GM19438 (cell line): Measurements from ENCODE around the gene ARHGEF39.

ENCODE experiments used
- ATAC-seq: cut with Tn5 transposase; IDR thresholded peaks from one replicate; pipeline ENCODE4 v1.9.1; 2021; ENCODE audit warnings: low read depth; ENCODE audit not compliant: unreplicated experiment

ARHGEF39 gene

DNA sequence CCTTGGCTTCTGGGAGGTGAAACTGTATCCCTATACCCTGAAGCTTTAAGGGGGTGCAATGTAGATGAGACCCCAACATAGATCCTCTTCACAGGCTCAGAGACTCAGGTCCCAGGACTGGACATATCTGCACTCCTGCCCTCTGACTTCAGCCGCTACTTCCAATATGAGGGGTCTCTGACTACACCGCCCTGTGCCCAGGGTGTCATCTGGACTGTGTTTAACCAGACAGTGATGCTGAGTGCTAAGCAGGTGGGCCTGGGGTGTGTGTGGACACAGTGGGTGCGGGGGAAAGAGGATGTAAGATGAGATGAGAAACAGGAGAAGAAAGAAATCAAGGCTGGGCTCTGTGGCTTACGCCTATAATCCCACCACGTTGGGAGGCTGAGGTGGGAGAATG, 14.1 kb upstream of the ARHGEF39 start:
- no peak for ATAC-seq

DNA sequence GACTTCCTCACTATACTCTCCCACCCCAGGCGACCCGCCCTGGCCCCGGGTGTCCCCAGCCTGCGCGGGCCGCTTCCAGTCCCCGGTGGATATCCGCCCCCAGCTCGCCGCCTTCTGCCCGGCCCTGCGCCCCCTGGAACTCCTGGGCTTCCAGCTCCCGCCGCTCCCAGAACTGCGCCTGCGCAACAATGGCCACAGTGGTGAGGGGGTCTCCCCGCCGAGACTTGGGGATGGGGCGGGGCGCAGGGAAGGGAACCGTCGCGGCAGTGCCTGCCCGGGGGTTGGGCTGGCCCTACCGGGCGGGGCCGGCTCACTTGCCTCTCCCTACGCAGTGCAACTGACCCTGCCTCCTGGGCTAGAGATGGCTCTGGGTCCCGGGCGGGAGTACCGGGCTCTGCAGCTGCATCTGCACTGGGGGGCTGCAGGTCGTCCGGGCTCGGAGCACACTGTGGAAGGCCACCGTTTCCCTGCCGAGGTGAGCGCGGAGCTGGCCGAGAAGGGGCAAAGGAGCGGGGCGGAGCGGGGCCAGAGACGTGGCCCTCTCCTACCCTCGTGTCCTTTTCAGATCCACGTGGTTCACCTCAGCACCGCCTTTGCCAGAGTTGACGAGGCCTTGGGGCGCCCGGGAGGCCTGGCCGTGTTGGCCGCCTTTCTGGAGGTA, 10.9 kb upstream of the ARHGEF39 start:
- ATAC-seq: no peak

DNA sequence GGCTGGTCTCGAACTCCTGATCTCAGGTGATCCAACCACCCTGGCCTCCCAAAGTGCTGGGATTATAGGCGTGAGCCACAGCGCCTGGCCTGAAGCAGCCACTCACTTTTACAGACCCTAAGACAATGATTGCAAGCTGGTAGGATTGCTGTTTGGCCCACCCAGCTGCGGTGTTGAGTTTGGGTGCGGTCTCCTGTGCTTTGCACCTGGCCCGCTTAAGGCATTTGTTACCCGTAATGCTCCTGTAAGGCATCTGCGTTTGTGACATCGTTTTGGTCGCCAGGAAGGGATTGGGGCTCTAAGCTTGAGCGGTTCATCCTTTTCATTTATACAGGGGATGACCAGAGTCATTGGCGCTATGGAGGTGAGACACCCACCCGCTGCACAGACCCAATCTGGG, 10.2 kb upstream of the ARHGEF39 start:
- no peak for ATAC-seq

DNA sequence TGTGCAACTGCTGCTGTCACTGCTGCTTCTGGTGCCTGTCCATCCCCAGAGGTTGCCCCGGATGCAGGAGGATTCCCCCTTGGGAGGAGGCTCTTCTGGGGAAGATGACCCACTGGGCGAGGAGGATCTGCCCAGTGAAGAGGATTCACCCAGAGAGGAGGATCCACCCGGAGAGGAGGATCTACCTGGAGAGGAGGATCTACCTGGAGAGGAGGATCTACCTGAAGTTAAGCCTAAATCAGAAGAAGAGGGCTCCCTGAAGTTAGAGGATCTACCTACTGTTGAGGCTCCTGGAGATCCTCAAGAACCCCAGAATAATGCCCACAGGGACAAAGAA, 9.0 kb upstream of the ARHGEF39 start:
- no peak for ATAC-seq

DNA sequence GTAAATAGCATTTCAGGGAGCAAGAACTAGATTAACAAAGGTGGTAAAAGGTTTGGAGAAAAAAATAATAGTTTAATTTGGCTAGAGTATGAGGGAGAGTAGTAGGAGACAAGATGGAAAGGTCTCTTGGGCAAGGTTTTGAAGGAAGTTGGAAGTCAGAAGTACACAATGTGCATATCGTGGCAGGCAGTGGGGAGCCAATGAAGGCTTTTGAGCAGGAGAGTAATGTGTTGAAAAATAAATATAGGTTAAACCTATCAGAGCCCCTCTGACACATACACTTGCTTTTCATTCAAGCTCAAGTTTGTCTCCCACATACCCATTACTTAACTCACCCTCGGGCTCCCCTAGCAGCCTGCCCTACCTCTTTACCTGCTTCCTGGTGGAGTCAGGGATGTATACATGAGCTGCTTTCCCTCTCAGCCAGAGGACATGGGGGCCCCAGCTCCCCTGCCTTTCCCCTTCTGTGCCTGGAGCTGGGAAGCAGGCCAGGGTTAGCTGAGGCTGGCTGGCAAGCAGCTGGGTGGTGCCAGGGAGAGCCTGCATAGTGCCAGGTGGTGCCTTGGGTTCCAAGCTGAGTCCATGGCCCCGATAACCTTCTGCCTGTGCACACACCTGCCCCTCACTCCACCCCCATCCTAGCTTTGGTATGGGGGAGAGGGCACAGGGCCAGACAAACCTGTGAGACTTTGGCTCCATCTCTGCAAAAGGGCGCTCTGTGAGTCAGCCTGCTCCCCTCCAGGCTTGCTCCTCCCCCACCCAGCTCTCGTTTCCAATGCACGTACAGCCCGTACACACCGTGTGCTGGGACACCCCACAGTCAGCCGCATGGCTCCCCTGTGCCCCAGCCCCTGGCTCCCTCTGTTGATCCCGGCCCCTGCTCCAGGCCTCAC, 8.4 kb upstream of the ARHGEF39 start, which contains the start of gene CA9:
Gene CA9 (plus strand): TSS at position 797 of the 893 bp plus-strand sequence. CDS start 32 bp downstream, at position 829.
- no peak for ATAC-seq

DNA sequence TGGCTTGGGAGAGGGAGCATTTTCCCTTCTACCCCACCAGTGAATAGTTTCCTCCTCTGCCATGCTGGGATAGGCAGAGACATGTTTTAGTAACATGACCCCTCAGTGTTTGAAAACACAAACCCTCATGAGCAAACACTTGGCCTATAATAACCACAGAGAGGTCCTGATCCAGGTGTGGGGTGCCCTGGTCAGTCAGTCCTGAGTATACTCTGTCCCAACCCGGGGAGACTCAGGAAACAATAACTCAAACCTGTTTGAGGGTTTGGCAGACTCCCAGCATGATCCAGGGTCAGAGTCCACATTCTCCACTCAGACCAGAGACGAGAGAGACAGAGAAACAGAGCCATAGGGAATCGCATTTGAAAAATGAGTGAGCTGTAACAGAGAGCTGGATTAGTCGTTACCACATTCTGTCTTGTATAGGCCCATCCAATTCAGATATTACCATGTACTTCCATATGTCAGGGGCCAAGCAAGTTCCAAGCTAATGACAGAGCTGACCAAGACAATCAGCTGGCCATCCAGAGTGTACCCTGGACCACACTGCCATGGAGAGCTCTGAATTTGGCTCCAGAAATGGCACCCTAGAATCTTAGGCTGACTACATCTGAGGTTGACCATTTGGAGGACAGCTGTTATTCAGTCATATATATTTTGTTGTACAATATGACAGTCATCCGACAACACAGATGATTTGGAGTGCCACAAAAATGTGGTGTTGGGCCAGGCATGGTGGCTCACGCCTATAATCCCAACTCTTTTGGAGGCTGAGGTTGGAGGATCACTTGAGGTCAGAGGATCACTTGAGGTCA, 4.5 kb upstream of the ARHGEF39 start:
- no peak for ATAC-seq

DNA sequence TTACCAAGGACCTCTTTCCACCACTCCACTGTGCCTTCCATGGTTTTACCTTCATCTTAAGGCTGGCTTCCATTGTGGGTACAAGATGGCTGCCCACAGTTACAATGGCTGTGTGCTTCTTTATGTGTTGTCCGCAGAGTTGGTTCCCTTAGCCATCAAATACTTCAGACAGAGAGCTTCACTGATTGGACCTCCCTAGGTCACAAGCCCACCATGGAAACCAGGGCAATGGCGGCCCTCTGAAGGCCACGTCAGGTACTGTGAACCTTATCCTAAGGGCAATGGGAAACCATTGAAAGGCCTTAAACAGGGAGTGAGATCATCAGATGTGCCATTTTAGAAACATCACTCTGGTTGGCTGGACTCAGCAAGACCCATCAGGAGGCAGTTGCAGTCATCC, 2.9 kb upstream of the ARHGEF39 start:
- ATAC-seq: no peak

DNA sequence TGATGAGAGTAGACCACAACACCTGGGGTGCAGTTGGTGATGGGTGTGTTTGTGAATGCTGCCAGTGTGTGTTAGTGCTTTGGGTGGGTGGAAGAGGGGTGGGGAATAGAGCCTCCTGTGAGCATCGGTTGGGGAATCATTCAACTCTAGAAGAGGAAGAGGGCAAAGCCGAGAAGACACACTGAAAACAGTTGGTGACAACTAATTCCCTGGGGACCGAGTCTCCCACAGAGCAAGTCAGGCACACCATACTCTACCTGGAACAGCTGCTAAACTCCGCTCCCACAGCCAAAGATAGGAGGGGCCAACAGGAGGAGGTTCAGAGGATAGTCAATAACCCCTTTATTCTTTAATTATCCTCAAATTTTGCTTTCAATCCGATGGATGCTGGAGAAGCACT, 1.6 kb upstream of the ARHGEF39 start:
- ATAC-seq: no peak

DNA sequence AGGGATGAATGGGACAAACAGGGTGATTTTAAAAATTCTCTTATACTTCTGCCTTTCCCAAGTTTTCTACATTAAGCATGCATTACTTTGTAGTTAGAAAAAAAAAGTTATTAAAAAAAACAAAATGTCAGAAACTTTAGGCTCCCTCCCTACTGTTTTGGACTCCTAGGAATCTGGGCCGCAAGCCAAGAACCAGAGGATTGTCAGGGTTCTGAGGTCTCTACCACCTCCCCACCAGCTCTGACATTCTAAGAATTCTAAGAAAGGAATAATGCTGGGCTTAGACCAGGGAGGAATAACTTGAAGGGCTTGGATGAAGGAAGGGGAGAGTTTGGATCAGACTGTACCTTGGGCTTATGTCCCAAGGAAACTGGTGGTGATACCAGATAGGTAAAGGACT, 1.1 kb upstream of the ARHGEF39 start:
- ATAC-seq: no peak

DNA sequence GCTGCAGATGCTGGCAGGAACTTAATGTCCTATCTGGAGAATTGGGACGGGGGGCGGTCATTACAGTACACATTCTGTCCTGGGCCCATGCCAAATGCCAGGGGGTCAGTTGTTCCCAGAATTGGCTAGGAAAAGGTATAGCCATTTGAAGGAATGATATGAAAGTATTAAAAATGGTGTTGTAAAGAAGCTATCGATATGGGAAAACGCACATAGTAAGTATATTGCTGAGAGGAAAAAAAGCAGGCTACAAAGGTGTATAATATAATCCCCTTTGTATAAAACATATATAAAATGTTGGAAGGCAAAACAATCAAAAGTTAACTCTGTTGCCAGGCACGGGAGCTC, 450 bp upstream of the ARHGEF39 start:
- no peak for ATAC-seq

DNA sequence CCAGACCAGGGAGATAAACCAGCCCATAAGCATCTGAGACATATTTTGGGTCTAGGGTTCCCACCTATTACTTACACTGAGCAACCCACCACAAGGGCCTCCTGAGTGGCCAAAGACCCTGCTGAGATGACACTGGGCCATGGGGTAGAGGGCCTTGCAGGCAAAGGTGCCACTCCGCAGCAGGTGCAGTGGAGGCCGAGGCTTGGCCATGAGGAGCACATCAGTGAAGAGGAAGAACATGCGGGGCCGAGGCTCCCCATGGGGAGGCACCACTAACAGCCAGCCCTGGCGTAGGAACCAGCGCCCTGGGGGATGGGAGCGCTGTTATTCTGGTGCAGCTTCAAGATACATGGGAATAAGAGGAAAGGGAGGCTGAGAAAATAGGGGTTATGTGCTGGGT, 2.6 kb downstream of the ARHGEF39 start:
- ATAC-seq: no peak

DNA sequence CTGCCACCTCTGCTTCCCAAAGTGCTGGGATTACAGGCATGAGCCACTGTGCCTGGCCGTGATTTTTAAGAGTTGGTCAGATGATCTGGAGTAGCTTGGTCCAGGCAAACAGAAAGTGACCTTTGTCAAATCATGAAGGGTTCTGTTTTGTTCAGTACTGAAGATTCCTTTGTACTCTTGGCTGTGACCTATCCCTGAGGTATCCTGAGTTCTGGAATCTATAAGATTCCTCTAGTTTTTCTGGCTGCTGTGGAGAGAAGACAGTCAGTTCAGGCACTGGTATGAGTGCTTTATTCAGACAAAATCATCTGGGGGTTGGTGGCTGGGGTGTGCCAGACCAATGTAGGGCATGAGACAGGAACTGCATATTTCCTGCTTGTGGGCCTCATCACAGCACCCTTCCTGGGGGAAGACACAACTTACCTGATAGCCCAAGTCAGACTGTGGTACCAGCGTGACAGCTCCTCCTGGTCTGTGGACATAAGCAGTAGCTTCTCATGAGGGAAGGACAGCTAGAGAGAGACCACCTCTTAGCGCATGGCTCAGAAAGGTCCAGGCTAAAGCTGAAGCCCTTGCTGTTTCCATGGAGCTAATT, 3.1 kb downstream of the ARHGEF39 start:
- no peak for ATAC-seq

DNA sequence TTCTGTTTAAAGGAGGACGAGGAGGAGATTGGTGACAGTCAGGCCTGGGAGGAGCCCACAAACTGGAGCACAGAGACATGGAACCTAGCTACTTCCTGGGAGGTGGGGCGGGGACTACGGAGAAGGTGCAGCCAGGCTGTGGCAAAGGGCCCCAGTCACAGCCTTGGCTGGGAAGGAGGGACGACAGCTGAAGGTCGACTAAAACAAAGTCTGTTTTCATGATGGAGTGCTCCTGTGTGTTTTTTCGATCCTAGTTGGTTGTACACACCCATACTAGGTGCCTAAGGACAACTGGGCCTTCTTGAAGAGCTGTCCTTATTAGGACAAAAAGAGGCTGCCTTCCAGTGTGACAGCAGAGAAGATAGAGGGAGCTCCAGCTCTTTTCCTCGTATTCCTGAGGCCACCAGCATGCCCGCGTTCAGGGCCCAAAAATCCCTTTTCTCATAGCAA, 4.0 kb downstream of the ARHGEF39 start:
- no peak for ATAC-seq

DNA sequence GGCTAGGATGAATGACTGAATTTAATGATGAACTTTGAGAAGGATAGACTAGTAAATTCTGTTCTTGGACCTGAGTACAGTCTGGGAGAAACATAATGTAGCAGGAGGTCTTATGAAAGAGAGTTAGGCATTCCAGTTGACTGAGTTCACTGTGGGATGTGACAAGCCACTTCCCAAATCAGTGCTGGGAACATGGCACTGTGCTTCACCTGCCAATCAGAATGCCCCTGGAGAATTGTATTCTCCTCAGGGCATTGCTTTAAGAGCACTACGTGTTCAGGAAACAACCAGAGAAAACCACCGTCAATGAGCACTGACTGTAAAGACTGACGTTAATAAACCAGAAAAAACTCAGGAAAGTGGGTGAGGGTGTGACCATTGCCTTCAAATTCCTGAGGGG, 5.7 kb downstream of the ARHGEF39 start:
- ATAC-seq: no peak

DNA sequence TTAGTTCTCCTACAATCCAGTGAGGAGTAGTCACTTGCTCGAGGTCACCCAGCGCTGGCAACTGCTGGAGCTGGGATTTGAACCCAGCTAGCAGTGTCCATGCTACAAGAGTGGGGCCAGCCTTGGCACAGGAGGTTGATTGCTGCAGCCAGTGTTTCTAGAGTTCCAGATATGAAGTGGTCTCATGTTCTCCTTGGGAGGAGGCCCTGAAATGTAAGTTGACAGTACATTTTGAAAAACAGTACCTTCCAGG, 6.1 kb downstream of the ARHGEF39 start:
- ATAC-seq: no peak

DNA sequence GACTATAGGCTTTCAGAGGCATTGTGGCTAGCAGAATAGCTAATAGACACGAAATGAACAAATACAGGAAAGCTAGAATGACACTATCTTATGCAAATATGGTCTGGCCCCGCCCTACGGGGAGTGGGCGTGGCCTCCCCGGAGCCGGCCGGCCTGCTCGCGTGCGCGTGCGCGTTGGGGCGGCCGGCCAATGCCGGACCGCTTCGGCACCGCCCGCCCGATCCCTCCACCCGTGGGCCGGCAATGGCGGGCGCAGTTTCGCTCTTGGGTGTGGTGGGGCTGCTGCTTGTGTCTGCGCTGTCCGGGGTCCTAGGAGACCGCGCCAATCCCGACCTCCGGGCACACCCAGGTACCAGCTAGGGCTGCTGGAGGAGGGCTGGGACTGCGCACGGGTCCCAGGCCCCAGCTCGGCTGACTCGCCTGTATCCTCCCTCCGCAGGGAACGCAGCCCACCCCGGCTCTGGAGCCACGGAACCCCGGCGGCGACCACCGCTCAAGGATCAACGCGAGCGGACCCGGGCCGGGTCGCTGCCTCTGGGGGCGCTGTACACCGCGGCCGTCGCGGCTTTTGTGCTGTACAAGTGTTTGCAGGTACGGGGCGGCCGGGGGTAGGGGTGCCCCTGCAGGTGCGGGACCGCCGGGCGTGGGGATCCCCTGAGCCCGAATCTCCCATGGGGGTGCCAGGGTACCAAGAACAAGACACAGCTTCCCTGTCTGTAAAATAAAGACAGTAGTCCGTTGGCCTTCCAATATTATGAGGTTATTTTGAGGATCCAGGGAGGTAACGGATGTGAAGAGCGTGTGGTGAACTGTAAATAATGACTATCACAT, 6.6 kb downstream of the ARHGEF39 start, which contains the start of gene CCDC107:
Gene CCDC107 (plus strand): TSS at position 156 of the 831 bp plus-strand sequence. CDS start 88 bp downstream, at position 244.
- peak; percentile 64 for ATAC-seq

DNA sequence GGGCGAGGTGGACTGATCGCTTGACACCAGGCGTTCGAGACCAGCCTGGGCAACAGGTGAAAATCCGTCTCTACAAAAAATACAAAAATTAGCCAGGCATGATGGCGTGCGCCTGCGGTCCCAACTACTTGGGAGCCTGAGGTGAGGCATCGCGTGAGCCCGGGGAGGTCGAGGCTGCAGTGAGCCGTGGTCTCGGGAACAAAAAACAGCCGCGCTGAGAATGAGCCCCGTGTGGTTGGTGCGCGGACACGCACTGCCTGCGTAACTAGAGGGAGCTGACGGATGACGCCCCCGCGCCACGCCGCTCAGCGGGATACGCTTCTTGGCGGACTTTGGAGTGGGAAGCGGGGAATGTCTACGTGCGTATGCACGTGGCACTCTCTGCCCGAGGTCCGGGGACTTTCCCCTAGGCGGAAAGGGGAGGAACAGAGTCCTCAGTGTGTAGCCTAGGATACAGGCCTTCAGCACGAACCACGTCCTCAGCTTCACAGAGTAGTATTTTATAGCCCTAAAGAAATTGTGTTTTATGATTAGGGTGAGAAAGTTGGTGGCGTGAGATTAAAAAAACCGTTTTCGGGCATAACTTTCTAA, 7.4 kb downstream of the ARHGEF39 start, which contains the start of gene RMRP:
Gene RMRP (minus strand): TSS at position 474 of the 591 bp plus-strand sequence.
- ATAC-seq: peak; percentile 79

DNA sequence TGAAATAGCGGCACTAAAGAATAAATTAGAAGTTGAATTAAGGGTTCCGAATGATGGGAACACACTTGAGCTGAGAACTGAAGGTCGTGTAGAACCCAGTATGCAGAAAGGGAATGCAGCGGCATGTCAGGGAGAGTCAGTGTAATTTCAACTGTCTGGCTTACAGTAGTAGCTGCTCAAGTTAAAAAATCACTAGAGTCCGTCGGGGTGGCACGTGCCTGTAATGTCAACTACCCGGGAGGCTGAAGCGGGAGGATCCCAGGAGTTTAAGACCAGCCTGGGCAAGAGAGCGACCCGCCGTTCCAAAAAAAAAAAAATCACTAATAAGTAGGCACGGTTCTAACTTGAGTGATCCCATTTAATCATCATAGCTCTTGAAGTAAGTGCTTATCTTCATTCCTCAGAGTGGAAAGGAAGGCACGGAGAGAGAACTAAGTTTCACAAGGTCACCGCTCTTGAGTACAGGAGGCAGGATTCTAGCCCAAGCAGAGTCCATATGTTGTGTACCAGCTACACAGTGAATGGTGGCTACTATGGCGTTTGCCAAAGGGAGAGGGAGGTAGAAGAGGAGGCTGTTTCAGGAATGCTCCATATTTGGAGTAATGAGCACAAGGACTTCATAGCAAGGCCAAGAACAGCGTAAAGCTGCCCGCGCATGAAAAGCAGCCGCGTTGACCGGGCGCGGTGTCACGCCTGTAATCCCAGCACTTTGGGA, 8.0 kb downstream of the ARHGEF39 start:
- no peak for ATAC-seq

DNA sequence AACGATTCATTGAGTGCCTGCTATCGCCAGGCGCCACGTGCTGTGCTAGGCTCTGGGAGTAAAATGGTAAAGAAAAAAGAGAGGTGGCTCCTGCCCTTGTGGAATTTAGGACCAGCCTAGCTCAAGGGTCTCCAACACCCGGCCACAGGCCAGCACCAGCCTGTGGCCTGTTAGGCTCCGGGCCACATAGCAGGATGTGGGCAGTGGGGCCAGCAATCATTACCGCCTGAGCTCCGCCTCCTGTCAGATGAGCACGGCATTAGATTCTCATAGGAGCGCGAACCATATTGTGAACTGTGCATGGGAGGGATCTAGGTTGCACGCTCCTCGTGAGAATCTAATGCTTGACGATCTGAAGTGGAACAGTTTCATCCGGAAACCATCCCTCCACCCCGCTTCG, 8.6 kb downstream of the ARHGEF39 start:
- ATAC-seq: no peak
